Measurements from ENCODE around the gene RAB11FIP3.

DNA sequence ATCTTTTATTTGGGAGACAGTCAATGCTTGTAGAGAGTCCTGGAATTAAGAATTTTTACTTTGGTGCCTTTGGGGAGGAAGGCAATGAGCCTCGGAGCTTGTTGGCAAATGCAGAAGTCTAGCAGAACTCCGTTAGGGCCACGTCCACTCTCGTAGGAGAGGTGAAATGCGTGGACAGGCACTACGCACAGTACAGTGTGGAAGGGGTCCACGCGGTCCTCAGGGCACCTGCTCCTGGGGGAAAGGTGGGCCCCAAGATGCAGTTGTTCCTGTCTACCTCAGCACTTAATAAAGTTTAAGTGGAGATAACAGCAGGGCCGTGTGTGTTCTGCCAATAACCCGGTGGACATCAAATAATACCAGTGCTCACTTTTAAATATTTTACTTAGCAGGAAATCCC is 1.8 kb downstream of the RAB11FIP3 start:
- TF ChIP-seq, protein P1, sequence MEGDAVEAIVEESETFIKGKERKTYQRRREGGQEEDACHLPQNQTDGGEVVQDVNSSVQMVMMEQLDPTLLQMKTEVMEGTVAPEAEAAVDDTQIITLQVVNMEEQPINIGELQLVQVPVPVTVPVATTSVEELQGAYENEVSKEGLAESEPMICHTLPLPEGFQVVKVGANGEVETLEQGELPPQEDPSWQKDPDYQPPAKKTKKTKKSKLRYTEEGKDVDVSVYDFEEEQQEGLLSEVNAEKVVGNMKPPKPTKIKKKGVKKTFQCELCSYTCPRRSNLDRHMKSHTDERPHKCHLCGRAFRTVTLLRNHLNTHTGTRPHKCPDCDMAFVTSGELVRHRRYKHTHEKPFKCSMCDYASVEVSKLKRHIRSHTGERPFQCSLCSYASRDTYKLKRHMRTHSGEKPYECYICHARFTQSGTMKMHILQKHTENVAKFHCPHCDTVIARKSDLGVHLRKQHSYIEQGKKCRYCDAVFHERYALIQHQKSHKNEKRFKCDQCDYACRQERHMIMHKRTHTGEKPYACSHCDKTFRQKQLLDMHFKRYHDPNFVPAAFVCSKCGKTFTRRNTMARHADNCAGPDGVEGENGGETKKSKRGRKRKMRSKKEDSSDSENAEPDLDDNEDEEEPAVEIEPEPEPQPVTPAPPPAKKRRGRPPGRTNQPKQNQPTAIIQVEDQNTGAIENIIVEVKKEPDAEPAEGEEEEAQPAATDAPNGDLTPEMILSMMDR (IDR thresholded peaks at IDR 0.05 in 8 of 11, conservative IDR thresholded peaks at IDR 0.05 in 3 of 11) = no peak
- TF ChIP-seq POLR2A (IDR thresholded peaks at IDR 0.05) = no peak
- TF ChIP-seq POLR2AphosphoS5 (IDR thresholded peaks at IDR 0.05) = no peak

Data from spleen (tissue), 7 donors.